Bone marrow (tissue), 2 donors: ENCODE data around the gene SLC30A9.
A peak's percentile ranks its signal among the peaks of the same experiment; 100 is the strongest.

Experiments used
- DNase-seq, 2 donors: peaks; one replicate each; lab custom pipeline; 2025; lab: John Stamatoyannopoulos, UW

The SLC30A9 gene

GRCh38 chr4:41990365-41991111 lies at the start of gene SLC30A9:
Gene SLC30A9 (plus strand): TSS chr4:41990530. CDS start chr4:41990652, 122 bp downstream.
- DNase-seq, result peak; percentile 77 to 90

- no peak for DNase-seq
Measured at GRCh38 chr4:41940834-41941233, 49.5 kb upstream of the SLC30A9 start.

GRCh38 chr4:41943506-41943905 lies 46.8 kb upstream of the SLC30A9 start:
- no peak for DNase-seq

- DNase-seq, result no peak
Measured at GRCh38 chr4:41944089-41944488, 46.2 kb upstream of the SLC30A9 start.

GRCh38 chr4:41949531-41949930 lies 40.8 kb upstream of the SLC30A9 start:
- DNase-seq, result no peak

- DNase-seq, result peak in 1 of 2 donors; percentile 11
Measured at GRCh38 chr4:41957634-41958033, 32.7 kb upstream of the SLC30A9 start.

GRCh38 chr4:41963105-41963504 lies 27.2 kb upstream of the SLC30A9 start:
- DNase-seq, result no peak

- no peak for DNase-seq
Measured at GRCh38 chr4:41964401-41964800, 25.9 kb upstream of the SLC30A9 start.

- DNase-seq, result no peak
Measured at GRCh38 chr4:41967392-41967791, 22.9 kb upstream of the SLC30A9 start.

- peak in 1 of 2 donors; percentile 46 for DNase-seq
Measured at GRCh38 chr4:41969671-41970070, 20.7 kb upstream of the SLC30A9 start.

GRCh38 chr4:41975341-41975740 lies 15.0 kb upstream of the SLC30A9 start:
- DNase-seq, result no peak

GRCh38 chr4:41976775-41977516 lies 13.4 kb upstream of the SLC30A9 start:
- no peak for DNase-seq

- DNase-seq, result no peak
Measured at GRCh38 chr4:41977709-41978108, 12.6 kb upstream of the SLC30A9 start.

- DNase-seq, result no peak
Measured at GRCh38 chr4:41981456-41981855, 8.9 kb upstream of the SLC30A9 start, which contains the start of gene DCAF4L1. Gene DCAF4L1 (plus strand): TSS chr4:41981756. CDS start chr4:41981793, 37 bp downstream.

GRCh38 chr4:41982716-41983115 lies 7.6 kb upstream of the SLC30A9 start:
- DNase-seq, result no peak

- no peak for DNase-seq
Measured at GRCh38 chr4:41985151-41985550, 5.2 kb upstream of the SLC30A9 start.

GRCh38 chr4:41989994-41990364 lies 351 bp upstream of the SLC30A9 start:
- DNase-seq, result no peak

- DNase-seq, result no peak
Measured at GRCh38 chr4:41991916-41992767, 1.8 kb downstream of the SLC30A9 start.

- DNase-seq, result no peak
Measured at GRCh38 chr4:41992967-41993857, 2.9 kb downstream of the SLC30A9 start.

GRCh38 chr4:41994461-41994985 lies 4.2 kb downstream of the SLC30A9 start:
- no peak for DNase-seq

GRCh38 chr4:41998019-41998418 lies 7.7 kb downstream of the SLC30A9 start:
- no peak for DNase-seq
